M059J (cell line): ENCODE results near the gene RSPRY1. TPM values are rescaled to one million over a fixed set of nuclear protein-coding genes. Genes with fewer than 3 reads are reported as not detected.
"Not testable (repeated sequence)": the region's sequence is repeated elsewhere in the genome, so short reads cannot be mapped to it uniquely, and the experiment has no call there.

Experiments used
- DNase-seq: peaks from one replicate; pipeline ENCODE4 v3.0.0-alpha.2; 2012; ENCODE audit warnings: low read depth
- total RNA-seq: library from RNA; depleted of rRNA; stranded (reverse); fragments of >200 nt; shearing (Covaris generic); gene quantifications from 2 replicates; pipeline ENCODE4 v1.2.3, GENCODE V29; 2014

Gene RSPRY1
- total RNA-seq, 1 experiment from 2014 or later = 34.9 TPM

DNA sequence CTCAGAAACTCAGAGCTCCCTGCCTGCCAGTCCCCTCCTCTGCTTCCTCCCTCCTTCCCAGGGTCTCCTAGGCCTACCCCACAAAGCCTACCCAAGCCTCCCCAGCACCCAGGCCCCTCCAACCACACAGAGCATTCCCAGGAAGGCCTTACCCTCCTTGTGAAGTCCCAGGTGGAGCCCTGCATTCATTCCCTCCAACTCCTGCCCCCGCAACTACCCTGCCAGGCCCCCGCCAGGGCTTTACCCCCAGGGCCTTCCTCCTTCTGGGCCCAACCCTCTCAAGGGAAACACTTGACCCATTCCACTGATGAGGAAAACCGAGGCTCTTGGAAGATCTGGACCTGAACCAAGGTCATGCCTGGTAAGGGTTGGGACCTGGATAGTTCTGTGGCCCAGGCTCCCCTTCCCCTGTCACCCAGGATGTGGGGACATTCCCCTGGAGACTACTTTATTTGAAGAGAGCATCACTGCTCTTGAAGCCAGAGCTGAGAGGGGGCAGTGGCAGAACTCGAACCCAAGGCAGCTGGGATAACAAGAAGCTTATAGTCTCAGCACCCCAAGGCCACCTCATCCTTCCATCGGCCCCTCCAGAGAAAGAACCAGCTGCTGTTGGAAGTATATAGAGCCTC lies 85.9 kb downstream of the RSPRY1 start:
- no peak for DNase-seq

DNA sequence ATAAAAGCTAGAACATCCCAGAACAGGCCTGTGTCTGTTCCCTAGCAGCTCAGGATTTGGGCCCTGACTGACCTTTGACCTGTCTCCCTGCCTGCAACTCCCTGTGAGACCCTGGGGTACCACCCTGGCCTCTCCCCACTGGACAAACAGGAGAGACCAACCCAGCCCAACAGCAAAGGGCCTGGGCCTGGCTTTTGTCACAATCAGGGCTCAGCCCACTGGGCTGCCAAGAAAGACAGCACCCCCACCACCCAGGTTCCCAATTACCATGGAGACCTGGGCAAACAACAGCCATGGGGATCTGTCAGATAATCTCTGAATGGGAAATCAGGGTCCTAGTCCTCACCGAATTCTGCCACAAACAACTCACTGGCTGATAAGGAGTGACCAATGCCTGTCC lies 87.2 kb downstream of the RSPRY1 start:
- DNase-seq = no peak

DNA sequence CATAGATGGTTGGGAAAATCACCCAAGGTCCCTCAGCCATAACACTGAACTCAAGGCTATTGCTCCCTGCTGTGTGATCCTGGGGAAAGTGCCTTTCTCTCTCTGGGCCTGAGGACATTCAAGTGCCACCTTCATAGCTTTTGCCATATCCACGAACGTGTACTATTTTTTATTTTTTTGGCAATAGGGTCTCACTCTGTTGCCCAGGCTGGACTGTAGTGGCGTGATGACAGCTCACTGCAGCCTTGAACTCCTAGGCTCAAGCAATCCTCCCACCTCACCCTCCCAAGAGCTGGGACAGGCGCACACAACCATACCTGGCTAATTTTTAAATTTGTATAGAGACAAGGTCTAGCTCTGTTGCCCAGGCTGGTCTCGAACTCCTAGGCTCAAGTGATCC lies 87.7 kb downstream of the RSPRY1 start:
- DNase-seq = no peak

DNA sequence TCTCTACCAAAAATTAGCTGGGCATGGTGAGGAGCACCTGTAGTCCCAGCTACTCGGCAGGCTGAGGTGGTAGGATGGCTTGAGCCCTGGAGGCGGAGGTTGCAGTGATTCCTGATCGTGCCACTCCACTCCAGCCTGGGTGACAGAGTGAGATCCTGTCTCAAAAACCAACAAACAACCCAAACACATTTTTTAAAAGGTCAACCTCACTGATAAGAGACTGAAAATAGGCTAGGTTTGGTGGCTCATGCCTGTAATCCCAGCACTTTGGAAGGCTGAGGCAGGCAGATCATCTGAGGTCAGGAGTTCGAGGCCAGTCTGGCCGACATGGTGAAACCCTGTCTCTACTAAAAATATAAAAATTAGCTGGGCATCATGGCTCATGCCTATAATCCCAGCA lies 89.8 kb downstream of the RSPRY1 start:
- DNase-seq = not testable (repeated sequence)

DNA sequence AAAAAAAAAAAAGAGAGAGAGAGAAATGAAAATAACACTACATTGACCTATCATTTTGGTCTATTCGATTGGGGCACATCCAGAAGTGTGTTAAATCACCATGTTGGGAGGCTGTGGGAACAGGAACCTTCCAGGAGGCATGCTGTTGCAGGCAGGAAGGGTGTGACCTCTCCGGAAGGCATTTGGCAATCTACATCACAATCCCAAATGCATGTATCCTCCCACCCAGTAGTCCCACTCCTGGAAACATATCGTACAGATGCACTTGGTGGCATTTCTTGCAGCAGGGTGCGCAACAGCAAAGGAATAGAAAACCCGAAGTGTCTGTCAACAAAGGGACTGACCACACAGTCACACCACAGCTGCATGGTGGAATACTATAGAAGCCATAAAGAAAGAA lies 90.5 kb downstream of the RSPRY1 start:
- no peak for DNase-seq

DNA sequence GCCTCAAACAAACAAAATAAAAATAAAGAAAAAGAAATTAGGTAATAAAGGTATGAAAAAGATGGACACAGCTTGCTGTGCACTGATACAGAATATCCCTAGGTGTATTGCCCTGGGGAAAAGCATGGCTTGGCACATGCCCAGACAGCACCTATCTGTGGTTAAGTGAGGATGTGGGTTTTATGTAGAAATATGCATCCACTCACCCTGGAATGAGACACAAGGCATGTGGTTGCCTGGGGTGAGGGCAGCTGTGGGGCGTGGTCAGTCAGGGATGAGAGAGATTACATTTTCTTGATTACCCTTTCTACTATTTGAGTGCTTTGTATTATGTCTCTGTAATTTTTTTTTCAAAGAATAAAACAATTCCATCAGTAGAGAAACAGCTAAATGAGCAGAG lies 91.5 kb downstream of the RSPRY1 start:
- peak; percentile 95 for DNase-seq

DNA sequence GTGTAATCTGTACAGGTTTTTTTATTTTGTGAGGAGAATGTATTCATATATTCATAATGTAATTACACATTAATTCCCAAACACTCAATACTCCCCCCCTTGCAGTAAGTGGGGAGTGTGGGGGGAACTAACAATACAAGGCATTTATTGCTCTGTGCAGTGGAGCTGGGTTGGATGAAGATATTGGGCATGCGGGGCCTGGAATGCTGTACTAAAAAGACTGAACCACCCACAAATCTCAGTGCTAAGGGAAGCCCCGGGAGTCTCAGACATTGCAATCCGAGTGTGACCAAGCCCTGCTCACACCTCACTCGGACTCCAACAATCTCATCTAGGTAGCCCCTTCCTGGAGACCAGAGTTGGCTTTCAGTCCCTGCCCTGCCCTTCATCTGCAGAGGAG lies 92.4 kb downstream of the RSPRY1 start:
- no peak for DNase-seq

DNA sequence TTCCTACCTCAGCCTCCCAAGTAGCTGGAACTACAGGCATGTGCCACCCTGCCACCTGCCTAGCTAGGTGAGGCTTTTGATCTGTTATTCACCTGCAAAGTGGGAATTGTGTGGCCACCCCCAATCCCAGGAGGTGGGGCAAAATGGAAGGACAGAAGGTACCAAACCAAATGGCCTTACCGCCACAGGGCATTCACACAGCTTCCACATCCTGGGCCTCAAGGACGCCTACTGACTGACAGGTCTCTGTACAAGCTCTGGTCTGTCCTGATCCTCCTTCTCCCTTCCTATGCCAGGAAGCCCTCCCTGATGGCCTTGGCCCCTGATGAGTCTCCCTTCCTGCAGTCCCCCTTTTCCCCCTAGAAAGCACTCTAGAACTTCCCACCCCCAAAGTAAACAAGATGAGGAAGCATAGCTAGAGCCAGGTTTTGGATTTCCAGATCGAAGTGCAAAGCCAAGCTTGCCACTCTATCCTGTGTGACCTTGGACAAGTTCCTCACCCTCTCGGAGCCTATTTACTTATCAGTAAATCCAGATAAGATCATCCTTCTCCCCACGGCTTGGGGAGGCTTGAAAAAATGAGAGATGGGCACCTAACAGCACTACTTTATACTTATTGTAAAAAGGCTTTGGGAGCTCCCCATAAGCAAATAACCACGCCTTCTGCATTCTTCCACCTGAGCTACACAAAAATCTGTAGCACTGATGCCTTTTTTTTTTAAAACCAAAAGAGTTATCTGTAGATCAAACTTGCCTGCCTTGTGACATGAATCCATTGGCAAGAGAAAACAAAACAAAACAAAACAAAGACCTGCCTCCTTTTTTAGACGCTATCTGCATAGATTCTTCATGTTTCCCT lies 93.9 kb downstream of the RSPRY1 start:
- DNase-seq = no peak

DNA sequence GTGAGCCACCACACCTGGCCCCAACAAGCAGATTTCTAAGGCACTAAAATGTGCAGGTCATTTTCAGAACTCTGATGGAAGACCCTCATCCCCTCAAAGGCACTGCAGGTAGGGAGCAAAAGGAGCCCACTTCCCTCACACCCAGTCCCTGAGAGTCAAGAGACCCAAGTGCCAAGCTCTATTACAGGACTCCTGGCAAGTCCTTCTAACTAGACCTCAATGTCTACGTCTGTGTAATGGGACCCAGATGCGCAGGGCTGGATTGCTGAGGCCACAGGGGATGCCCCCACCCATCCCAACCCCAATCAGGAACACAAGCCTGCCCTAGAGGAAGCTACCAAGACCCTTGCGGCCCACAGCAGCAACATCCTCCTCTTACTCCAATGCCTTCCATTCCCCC lies 95.7 kb downstream of the RSPRY1 start:
- DNase-seq = no peak

DNA sequence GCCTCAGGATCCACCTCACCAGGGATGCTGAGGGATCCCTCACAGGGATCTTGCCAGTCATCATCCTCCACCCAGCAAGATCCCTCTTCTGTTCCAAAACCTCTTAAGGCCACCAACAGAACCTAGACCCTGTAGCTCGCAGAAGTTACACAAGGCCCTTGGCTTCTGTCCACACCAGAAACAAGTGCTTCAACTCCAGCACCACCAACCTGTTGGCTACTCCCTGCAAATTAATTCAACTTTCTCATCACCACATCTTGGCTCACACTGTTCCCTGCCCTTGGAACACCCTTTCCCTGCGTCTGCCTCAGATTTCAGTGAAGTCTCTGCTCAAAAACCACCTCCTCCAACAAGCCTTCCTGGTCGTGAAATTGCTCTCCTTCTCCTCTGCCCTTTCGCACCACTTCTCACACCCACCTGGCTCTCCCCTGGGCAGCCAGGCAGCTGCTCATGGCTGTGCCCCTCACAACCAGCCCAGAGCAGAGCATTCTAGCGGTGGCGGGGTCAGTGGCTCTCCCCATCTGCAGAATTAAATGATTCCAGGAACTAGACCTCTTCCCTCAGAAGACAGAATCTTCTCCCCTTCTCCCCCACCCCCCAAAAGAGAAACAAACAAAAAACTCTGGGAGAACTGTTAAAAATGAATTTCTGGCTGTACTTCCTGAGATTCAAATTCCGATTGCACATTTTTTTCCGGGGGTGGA lies 96.5 kb downstream of the RSPRY1 start:
- DNase-seq = no peak

DNA sequence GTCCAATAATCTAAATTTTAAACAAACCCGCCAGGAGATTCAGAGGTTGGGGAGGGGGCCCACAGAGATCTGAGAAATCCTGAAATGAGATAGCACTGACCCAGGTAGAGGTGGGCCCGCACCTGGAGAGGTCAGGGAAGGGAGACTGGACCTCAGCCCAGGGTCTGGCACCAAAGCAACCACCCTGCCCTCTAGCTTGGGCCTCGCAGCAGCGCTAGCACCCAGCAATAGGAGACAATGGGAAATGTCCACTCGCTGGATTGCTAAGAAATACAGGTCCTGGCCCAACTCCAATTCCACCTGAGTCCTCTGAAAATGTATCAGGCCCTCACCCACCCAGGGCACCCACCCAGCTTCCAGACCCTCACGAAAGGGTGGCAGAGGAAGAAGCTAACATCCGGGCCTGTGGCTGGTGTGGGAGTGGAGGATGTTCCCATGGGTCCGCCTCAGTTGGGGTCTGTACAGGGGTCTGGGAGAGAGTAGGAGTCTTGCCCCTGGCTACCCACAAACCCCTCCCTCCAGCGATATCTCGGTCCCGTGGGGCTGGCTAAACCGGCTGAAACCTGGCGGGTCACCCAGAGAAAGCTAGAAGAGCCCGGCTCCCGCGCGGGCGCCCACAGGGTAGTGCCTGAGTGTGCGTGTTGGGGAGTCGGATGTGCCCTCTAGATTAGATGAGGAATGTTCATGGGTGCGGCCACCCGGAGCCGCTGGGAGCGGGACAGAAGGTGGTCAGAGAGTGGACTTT lies 97.3 kb downstream of the RSPRY1 start:
- DNase-seq = no peak

DNA sequence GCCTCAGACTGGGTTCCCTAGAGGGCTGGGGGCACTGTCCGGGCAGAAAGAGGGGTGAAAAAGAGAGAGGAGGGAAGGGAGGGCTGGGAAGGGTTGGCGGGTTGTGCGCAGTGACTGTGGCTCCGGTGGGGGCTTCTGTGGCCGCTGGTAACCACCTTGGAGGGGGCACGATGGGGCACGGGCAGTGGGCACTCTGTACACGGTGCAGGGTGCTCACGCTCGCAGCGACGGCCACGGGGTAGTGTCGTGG lies 97.8 kb downstream of the RSPRY1 start:
- DNase-seq = no peak

DNA sequence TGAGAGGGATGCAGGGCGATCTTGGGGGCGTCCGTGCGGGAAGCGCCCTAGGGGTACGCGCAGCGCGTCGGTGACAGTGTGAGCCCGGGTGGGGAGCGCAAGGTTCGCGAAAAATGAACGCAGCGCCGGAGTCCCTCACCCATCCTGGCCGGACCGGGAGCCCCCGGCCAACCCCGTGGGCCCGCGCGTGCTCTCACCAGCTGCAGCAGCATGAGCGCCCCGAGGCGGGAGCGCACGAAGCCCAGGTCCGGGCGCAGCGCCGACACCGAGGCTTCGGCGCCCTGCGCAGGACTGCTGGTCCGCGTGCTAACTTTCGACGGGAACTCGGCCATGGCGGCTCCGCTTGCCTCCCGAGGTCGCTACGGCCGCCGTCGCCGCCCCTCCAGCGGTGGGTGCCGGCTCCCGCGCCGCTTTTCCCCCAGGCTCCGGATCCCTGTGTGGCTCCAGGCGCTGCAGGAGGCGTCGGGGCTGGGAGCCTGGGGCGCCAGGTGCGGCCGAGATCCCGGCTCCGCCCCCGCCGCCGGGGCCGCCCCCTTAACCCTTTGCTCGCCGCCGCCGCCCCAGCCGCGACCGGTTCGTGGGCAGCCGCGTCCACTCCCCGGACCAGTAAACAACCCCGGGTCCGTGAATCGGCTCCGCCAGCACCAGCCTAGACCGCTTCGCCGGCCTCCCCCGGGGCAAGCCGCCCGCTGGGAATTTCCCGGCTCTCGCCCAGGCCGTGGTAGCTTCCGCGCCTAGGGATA lies 98.3 kb downstream of the RSPRY1 start, which contains the start of gene PLLP:
TSS of gene PLLP (minus strand) at position 464 of the 743 bp plus-strand sequence. CDS start at position 332, 132 bp downstream.
- peak; percentile 49 for DNase-seq

DNA sequence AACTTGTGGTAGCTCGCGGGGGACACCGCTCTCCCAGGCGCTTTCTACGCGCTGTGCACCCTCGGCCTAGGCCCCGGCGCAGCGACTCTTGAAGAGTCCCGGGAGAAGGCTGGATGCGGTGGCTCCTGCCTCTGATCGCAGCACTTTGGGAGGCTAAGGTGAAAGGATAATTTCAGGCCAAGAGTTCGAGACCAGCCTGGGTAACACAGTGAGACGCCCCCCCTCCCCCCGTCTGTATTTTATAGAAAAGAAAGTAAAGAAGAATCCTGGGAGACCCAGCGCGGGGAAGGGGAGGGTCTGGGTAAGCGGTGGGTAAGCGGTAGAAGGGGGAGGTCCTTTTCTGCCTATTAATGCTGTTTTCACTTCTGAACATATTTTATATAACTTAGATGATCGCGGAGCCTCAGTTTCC lies 98.8 kb downstream of the RSPRY1 start:
- no peak for DNase-seq

DNA sequence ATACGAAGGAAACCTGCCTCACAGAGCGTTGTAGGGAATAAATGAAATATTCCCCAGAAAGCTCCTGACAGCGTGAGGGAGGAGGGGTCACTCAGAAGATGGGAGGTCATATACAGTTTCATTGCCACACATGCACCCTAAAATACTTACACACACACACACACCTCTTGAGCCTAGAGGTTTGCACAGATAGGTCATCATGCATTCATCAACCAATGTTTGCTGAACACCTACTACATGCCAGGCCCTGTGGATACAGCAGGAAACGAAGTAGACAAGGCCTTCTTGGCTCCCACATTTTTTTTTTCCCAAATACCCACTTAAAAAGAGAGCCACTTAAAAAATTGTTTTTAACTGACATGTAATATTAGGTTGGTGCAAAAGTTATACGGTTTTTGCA lies 99.2 kb downstream of the RSPRY1 start:
- no peak for DNase-seq

DNA sequence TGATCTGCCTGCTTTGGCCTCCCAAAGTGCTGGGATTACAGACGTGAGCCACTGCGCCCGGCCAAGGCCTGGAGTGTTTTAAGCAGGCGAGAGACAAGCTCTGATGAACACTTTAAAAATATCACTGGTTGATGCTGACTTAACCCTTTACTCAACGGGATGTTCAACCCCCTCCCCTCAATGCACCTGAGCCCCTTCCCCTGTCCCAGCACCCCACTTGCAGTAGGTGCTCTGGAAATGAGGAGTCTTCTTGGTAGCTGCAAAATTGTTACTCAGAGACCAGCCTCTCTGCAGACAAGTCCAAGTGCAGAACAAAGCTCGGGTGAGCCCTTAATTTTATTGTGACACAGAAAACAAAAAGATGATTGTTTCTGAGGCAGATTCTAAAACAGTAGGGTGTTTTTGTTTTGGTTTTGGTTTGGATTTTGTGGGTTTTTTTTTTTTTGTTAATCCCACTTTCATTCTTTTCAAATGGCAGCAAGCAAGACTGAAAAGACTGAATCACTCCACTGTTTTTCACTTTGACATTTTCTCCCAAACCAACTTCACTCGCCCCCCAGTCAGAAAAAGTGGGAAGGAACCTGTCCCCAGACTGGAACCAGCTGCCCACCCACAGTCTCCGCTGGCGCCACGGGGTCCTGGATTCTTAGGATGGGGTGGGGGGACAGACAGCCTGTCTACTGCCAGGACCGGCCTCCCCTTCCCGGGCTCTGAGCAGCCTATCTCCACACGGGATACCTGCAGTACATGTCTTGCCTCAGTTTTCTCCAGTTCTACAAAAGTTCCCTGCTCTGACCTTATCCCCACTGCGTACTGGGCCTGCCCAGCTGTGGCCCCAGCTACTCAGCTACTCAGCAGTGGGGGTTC lies 103.5 kb downstream of the RSPRY1 start:
- DNase-seq = peak; percentile 31
